ENCODE results near the gene ASIC4. TPM values are rescaled to one million over a fixed set of nuclear protein-coding genes. Genes with fewer than 3 reads are reported as not detected.

The ASIC4 gene
- total and polyA plus RNA-seq, 2 of the 13 experiments (the other 11 are each of a cell fraction or from before 2014, with no cell fraction given), result 0.03 TPM; not detected in 1

DNA sequence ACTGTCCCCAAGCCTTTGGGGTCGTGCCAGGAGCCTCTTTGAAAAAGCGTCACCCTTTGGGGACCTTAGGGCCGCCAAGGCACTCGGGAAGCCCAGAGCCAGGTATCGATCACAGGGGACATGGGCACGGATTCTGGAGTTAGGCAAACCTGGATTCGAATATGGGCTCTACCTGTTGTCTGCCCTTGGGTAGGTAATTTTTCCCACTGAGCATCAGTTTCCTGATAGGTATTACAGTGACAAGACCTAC lies 38.8 kb downstream of the ASIC4 start (continued):
- TF ChIP-seq, protein P1, sequence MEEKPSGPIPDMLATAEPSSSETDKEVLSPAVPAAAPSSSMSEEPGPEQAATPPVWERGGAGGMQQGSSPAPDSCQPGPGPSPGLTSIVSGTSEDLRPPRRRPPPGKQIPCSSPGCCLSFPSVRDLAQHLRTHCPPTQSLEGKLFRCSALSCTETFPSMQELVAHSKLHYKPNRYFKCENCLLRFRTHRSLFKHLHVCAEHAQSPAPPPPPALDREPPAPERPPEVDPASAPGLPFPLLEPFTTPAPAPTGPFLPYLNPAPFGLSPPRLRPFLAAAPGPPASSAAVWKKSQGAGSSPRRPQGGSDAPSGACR (CRISPR knock-in tag; IDR thresholded peaks at IDR 0.05), result no peak
- peak; percentile 8; the same call in 1 of the 2 replicates for TF ChIP-seq ZNF891 (CRISPR knock-in tag; IDR thresholded peaks at IDR 0.05)
- TF ChIP-seq SP2 (CRISPR knock-in tag; IDR thresholded peaks at IDR 0.05), result no peak
- TF ChIP-seq MAF1 (CRISPR knock-in tag; IDR thresholded peaks at IDR 0.05; ENCODE audit: borderline replicate concordance), result 0 out of 2 replicates have a peak, but pooled peaks have one; percentile 14
- 0 out of 2 replicates have a peak, but pooled peaks have one; percentile 25 for TF ChIP-seq ZNF432 (CRISPR knock-in tag; IDR thresholded peaks at IDR 0.05; ENCODE audit: borderline replicate concordance)
- TF ChIP-seq ZNF441 (CRISPR knock-in tag; IDR thresholded peaks at IDR 0.05; ENCODE audit: borderline replicate concordance), result no peak
- 0 out of 2 replicates have a peak, but pooled peaks have one; percentile 56 for TF ChIP-seq ZNF703 (CRISPR knock-in tag; IDR thresholded peaks at IDR 0.05; ENCODE audit: borderline replicate concordance)
- no peak for TF ChIP-seq TFDP1 (CRISPR knock-in tag; IDR thresholded peaks at IDR 0.05; ENCODE audit: borderline replicate concordance)
- no peak for TF ChIP-seq TARDBP (CRISPR knock-in tag; IDR thresholded peaks at IDR 0.05)
- TF ChIP-seq CBX5 (CRISPR knock-in tag; IDR thresholded peaks at IDR 0.05; ENCODE audit: borderline replicate concordance), result no peak
- TF ChIP-seq ZNF570 (CRISPR knock-in tag; IDR thresholded peaks at IDR 0.05; ENCODE audit: borderline replicate concordance), result no peak
- TF ChIP-seq CEBPG (CRISPR knock-in tag; IDR thresholded peaks at IDR 0.05), result no peak
- TF ChIP-seq TGIF2 (CRISPR knock-in tag; IDR thresholded peaks at IDR 0.05), result 0 out of 2 replicates have a peak, but pooled peaks have one; percentile 39
- 0 out of 2 replicates have a peak, but pooled peaks have one; percentile 16 for TF ChIP-seq ZNF468 (CRISPR knock-in tag; IDR thresholded peaks at IDR 0.05)
- TF ChIP-seq, protein P2, sequence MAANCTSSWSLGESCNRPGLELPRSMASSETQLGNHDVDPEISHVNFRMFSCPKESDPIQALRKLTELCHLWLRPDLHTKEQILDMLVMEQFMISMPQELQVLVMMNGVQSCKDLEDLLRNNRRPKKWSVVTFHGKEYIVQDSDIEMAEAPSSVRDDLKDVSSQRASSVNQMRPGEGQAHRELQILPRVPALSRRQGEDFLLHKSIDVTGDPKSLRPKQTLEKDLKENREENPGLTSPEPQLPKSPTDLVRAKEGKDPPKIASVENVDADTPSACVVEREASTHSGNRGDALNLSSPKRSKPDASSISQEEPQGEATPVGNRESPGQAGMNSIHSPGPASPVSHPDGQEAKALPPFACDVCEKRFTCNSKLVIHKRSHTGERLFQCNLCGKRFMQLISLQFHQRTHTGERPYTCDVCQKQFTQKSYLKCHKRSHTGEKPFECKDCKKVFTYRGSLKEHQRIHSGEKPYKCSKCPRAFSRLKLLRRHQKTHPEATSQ (CRISPR knock-in tag; IDR thresholded peaks at IDR 0.05; ENCODE audit: borderline replicate concordance), result no peak
- no peak for TF ChIP-seq HNRNPH1 (optimal IDR thresholded peaks at IDR 0.05; ENCODE audit: low read depth, low read length)
- no peak for TF ChIP-seq AGO1 (IDR thresholded peaks at IDR 0.05; ENCODE audit: low read depth, low read length, poor library complexity, severe bottlenecking)
- TF ChIP-seq ZNF572 (CRISPR knock-in tag; IDR thresholded peaks at IDR 0.05), result no peak
- TF ChIP-seq HMGA1 (CRISPR knock-in tag; conservative IDR thresholded peaks at IDR 0.05), result no peak
- no peak for TF ChIP-seq E2F1 (CRISPR knock-in tag; IDR thresholded peaks at IDR 0.05)
- TF ChIP-seq ZMYM2 (CRISPR knock-in tag; IDR thresholded peaks at IDR 0.05), result 0 out of 2 replicates have a peak, but pooled peaks have one; percentile 21
- 0 out of 2 replicates have a peak, but pooled peaks have one; percentile 16 for TF ChIP-seq ZNF343 (CRISPR knock-in tag; IDR thresholded peaks at IDR 0.05)

All from HepG2 (cell line).